Measurements from ENCODE around the gene LIME1. TPM values are rescaled to one million over a fixed set of nuclear protein-coding genes. Genes with fewer than 3 reads are reported as not detected.
A peak's percentile ranks its signal among the peaks of the same experiment; 100 is the strongest.

LIME1 gene
- total RNA-seq, 1 donor from 2014 or later = 10.2 TPM

- intact Hi-C loops (cut with micrococcal nuclease) = no loop called here
- ChIA-PET CTCF (no interaction called here), POLR2A (interaction anchor here (0.5 to 1.8 kb wide), 4 partner anchors 26 to 220 kb away, joined by 3 to 7 read pairs (median 4); partner anchors contain the start of genes ARFRP1, PPDPF and ZGPAT)
- Mint-ChIP-seq H3K4me3 (peak overlapping the region; percentile 48), H3K9me3 (no peaks in the 10 kb centered on the region), H3K4me1 (peaks cover 22% of the 10 kb centered on the region), H3K27me3 (no peaks in the 10 kb centered on the region), H3K27ac (no peak overlapping the region), H3K36me3 (ENCODE audit: low read depth) (peaks cover 6% of the 10 kb centered on the region)
- ATAC-seq (ENCODE audit: low read depth) (no peak), DNase-seq (no peak)
- TF ChIP-seq CTCF (IDR thresholded peaks at IDR 0.05) = no peak
Measured at GRCh38 chr20:63740627-63741353, 4.3 kb downstream of the LIME1 start.

GRCh38 chr20:63741354-63741675, 4.9 kb downstream of the LIME1 start:
- Mint-ChIP-seq H3K4me3 (no peak overlapping the region), H3K36me3 (ENCODE audit: low read depth) (peaks cover 2% of the 10 kb centered on the region), H3K4me1 (peaks cover 17% of the 10 kb centered on the region), H3K9me3 (no peaks in the 10 kb centered on the region), H3K27ac (no peak overlapping the region), H3K27me3 (no peaks in the 10 kb centered on the region)
- CTCF ChIA-PET = no interaction called here
- POLR2A ChIA-PET = interaction anchor here (0.6 to 1.8 kb wide), 4 partner anchors 27 to 221 kb away, joined by 3 to 7 read pairs (median 4); partner anchors contain the start of genes ARFRP1, PPDPF and ZGPAT
- DNase-seq (no peak), ATAC-seq (ENCODE audit: low read depth) (no peak)
- no peak for TF ChIP-seq CTCF (IDR thresholded peaks at IDR 0.05)
- intact Hi-C loops (cut with micrococcal nuclease) = no loop called here

- Mint-ChIP-seq H3K9me3 (no peaks in the 10 kb centered on the region), H3K27ac (no peak overlapping the region), H3K4me1 (peaks cover 12% of the 10 kb centered on the region), H3K27me3 (no peaks in the 10 kb centered on the region), H3K4me3 (no peak overlapping the region), H3K36me3 (ENCODE audit: low read depth) (peaks cover 1% of the 10 kb centered on the region)
- DNase-seq = no peak
- ATAC-seq (ENCODE audit: low read depth) = no peak
- no peak for TF ChIP-seq CTCF (IDR thresholded peaks at IDR 0.05)
- intact Hi-C loops (cut with micrococcal nuclease) = no loop called here
- POLR2A ChIA-PET = interaction anchor here (0.6 to 2.7 kb wide), 5 partner anchors 27 to 221 kb away, joined by 3 to 10 read pairs (median 4); partner anchors contain the start of genes ARFRP1, PPDPF and ZGPAT
- CTCF ChIA-PET = no interaction called here
Measured at GRCh38 chr20:63741676-63742380, 5.4 kb downstream of the LIME1 start.

- Mint-ChIP-seq H3K27me3 (no peaks in the 10 kb centered on the region), H3K27ac (no peak overlapping the region), H3K4me1 (peaks cover 8% of the 10 kb centered on the region), H3K4me3 (no peak overlapping the region), H3K36me3 (ENCODE audit: low read depth) (peaks cover 1% of the 10 kb centered on the region), H3K9me3 (no peaks in the 10 kb centered on the region)
- ChIA-PET CTCF (no interaction called here), POLR2A (interaction anchor here (0.7 to 2.7 kb wide), 3 partner anchors 14 to 205 kb away, joined by 3 to 10 read pairs (median 4); partner anchors contain the start of genes ARFRP1 and ZGPAT)
- DNase-seq = no peak
- ATAC-seq (ENCODE audit: low read depth) = no peak
- TF ChIP-seq CTCF (IDR thresholded peaks at IDR 0.05) = no peak
- intact Hi-C loops (cut with micrococcal nuclease) = no loop called here
Measured at GRCh38 chr20:63742381-63743024, 6.0 kb downstream of the LIME1 start.
